AG04449 (cell line): ENCODE measurements around the gene PPP1R12A.

Experiments used
- CTCF ChIA-PET: fragments of 350-600 bp; formaldehyde crosslinking; extraction: SDS; loops from one replicate; lab custom pipeline; 2021; ENCODE audit warnings: antibody characterized with exemption; lab: Yijun Ruan, JAX
- POLR2A ChIA-PET: fragments of 400-600, 350-600 bp; formaldehyde crosslinking; extraction: SDS; loops from one replicate; lab custom pipeline; 2020; ENCODE audit warnings: antibody characterized with exemption, inconsistent platforms; lab: Yijun Ruan, JAX
- DNase-seq: peaks from one replicate; pipeline ENCODE4 v3.0.0-alpha.2; 2010; ENCODE audit warnings: low read depth, low spot score
- H3K4me3 ChIP-seq: 2 replicates; pipeline ENCODE4 v1.5.1; 2011; ENCODE audit warnings: low read depth, mild to moderate bottlenecking, control low read depth, low read length
- CTCF ChIP-seq: IDR thresholded peaks from one replicate; pipeline ENCODE4 v1.5.1; 2011; ENCODE audit warnings: mild to moderate bottlenecking, moderate library complexity, low read length, control low read depth, inconsistent platforms; ENCODE audit not compliant: insufficient read depth; ENCODE audit errors: missing control alignments

Gene PPP1R12A

GRCh38 chr12:79975143-79975542, 40.2 kb upstream of the PPP1R12A start:
- ChIA-PET POLR2A (no interaction called here), CTCF (interaction anchor here (0.9 kb wide), 1 partner anchor 10 kb away, joined by 3 read pairs; no protein-coding TSS in a partner anchor)
- no peak overlapping the region for H3K4me3 ChIP-seq
- no peak for DNase-seq
- no peak for TF ChIP-seq CTCF

DNA sequence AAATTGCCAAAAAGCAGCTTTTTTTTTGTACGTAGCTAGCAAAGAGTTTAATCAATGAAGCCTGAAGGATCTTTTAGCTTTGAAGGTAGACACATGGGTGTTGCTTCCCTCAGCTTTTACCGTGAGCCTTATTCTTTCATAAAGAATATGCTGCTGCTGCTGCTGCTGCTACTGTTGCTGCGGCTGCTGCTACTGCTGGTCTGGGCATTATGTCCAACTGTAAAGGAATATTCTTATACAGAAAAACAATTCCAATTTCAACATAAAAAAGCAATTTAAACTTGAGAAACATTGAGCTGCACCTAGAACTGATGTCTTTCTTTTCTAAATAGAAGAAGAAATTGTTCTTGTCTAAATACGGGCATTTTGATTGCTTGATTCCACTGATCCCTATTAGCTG, 38.9 kb upstream of the PPP1R12A start:
- DNase-seq = no peak
- no peak for TF ChIP-seq CTCF
- ChIA-PET POLR2A (no interaction called here), CTCF (interaction anchor here (2.1 kb wide), 1 partner anchor 9 kb away, joined by 9 read pairs; no protein-coding TSS in a partner anchor)
- no peak overlapping the region for H3K4me3 ChIP-seq

- no peak for TF ChIP-seq CTCF
- ChIA-PET POLR2A (no interaction called here), CTCF (interaction anchor here (1.0 kb wide), 1 partner anchor 11 kb away, joined by 3 read pairs; no protein-coding TSS in a partner anchor)
- no peak for DNase-seq
- no peak overlapping the region for H3K4me3 ChIP-seq
These were observed 29.3 kb upstream of the PPP1R12A start for GRCh38 chr12:79964100-79964627.

- DNase-seq = no peak
- H3K4me3 ChIP-seq = no peak overlapping the region
- TF ChIP-seq CTCF = no peak
- CTCF ChIA-PET = no interaction called here
- POLR2A ChIA-PET = no interaction called here
These were observed 26.5 kb upstream of the PPP1R12A start for GRCh38 chr12:79961411-79961810.

GRCh38 chr12:79959484-79959883, 24.6 kb upstream of the PPP1R12A start:
- TF ChIP-seq CTCF = no peak
- DNase-seq = no peak
- ChIA-PET POLR2A (no interaction called here), CTCF (no interaction called here)
- no peak overlapping the region for H3K4me3 ChIP-seq

- H3K4me3 ChIP-seq = no peak overlapping the region
- POLR2A ChIA-PET = no interaction called here
- CTCF ChIA-PET = no interaction called here
- TF ChIP-seq CTCF = no peak
- DNase-seq = no peak
These were observed 22.0 kb upstream of the PPP1R12A start for GRCh38 chr12:79956896-79957295.
